Measurements from ENCODE around the gene EIF5B. TPM values are rescaled to one million over a fixed set of nuclear protein-coding genes. Genes with fewer than 3 reads are reported as not detected.

The EIF5B gene
- total RNA-seq, 1 donor from 2014 or later = 65.6 TPM

- TF ChIP-seq CTCF (IDR thresholded peaks at IDR 0.05; ENCODE audit: insufficient read depth, low read depth, low read length) (no peak), EZH2 (IDR thresholded peaks at IDR 0.05; ENCODE audit: insufficient read depth, low read length) (no peak)
- H4K20me1 ChIP-seq (ENCODE audit: insufficient read depth, low read length) = peaks cover 17% of the 10 kb centered on the region
- H3K4me1 ChIP-seq (ENCODE audit: insufficient read depth, low read length) = no peaks in the 10 kb centered on the region
- no peak overlapping the region for H3K4me3 Mint-ChIP-seq (ENCODE audit: unreplicated experiment)
- peaks cover 6% of the 10 kb centered on the region for H3K36me3 Mint-ChIP-seq (ENCODE audit: low read depth, unreplicated experiment)
- H3K27ac Mint-ChIP-seq (ENCODE audit: unreplicated experiment) = no peak overlapping the region
- FAIRE-seq = no peak
- no peak overlapping the region for H3K4me2 ChIP-seq (ENCODE audit: low read length)
- H3K36me3 ChIP-seq (ENCODE audit: insufficient read depth, low read length) = peaks cover 13% of the 10 kb centered on the region
- H3K9ac ChIP-seq (ENCODE audit: low read length) = no peak overlapping the region
- H3K4me3 ChIP-seq (ENCODE audit: insufficient read depth, low read depth, low read length) = no peak overlapping the region
- H3K9me3 ChIP-seq (ENCODE audit: insufficient read depth, low read depth, low read length) = no peaks in the 10 kb centered on the region
- DNase-seq (ENCODE audit: low read depth) = no peak
- no peaks in the 10 kb centered on the region for H3K9me3 Mint-ChIP-seq (ENCODE audit: unreplicated experiment)
- no peaks in the 10 kb centered on the region for H3K27me3 Mint-ChIP-seq (ENCODE audit: low read depth, unreplicated experiment)
- no peaks in the 10 kb centered on the region for H3K4me1 Mint-ChIP-seq (ENCODE audit: low read depth, unreplicated experiment)
- H3K27ac ChIP-seq (ENCODE audit: low read depth, low read length) = no peak overlapping the region
- peaks cover 6% of the 10 kb centered on the region for H3K79me2 ChIP-seq (ENCODE audit: insufficient read depth, low read length)
- no peak overlapping the region for H2AFZ ChIP-seq (ENCODE audit: low read depth, low read length)
- no peaks in the 10 kb centered on the region for H3K27me3 ChIP-seq (ENCODE audit: insufficient read depth, low read length)
Observed at GRCh38 chr2:99439971-99440505, 102.8 kb downstream of the EIF5B start.

GRCh38 chr2:99442837-99443236, 105.6 kb downstream of the EIF5B start:
- Mint-ChIP-seq H3K36me3 (ENCODE audit: low read depth, unreplicated experiment) (peaks cover 4% of the 10 kb centered on the region), H3K9me3 (ENCODE audit: unreplicated experiment) (no peaks in the 10 kb centered on the region), H3K27ac (ENCODE audit: unreplicated experiment) (no peak overlapping the region), H3K4me3 (ENCODE audit: unreplicated experiment) (no peak overlapping the region), H3K27me3 (ENCODE audit: low read depth, unreplicated experiment) (no peaks in the 10 kb centered on the region), H3K4me1 (ENCODE audit: low read depth, unreplicated experiment) (no peaks in the 10 kb centered on the region)
- H3K27ac ChIP-seq (ENCODE audit: low read depth, low read length) = no peak overlapping the region
- no peak overlapping the region for H3K4me3 ChIP-seq (ENCODE audit: insufficient read depth, low read depth, low read length)
- H3K36me3 ChIP-seq (ENCODE audit: insufficient read depth, low read length) = peaks cover 13% of the 10 kb centered on the region
- H3K9me3 ChIP-seq (ENCODE audit: insufficient read depth, low read depth, low read length) = no peaks in the 10 kb centered on the region
- FAIRE-seq = no peak
- no peak overlapping the region for H3K9ac ChIP-seq (ENCODE audit: low read length)
- H3K79me2 ChIP-seq (ENCODE audit: insufficient read depth, low read length) = peaks cover 24% of the 10 kb centered on the region
- H3K27me3 ChIP-seq (ENCODE audit: insufficient read depth, low read length) = no peaks in the 10 kb centered on the region
- H2AFZ ChIP-seq (ENCODE audit: low read depth, low read length) = no peak overlapping the region
- no peak overlapping the region for H3K4me2 ChIP-seq (ENCODE audit: low read length)
- H3K4me1 ChIP-seq (ENCODE audit: insufficient read depth, low read length) = no peaks in the 10 kb centered on the region
- TF ChIP-seq EZH2 (IDR thresholded peaks at IDR 0.05; ENCODE audit: insufficient read depth, low read length) (no peak), CTCF (IDR thresholded peaks at IDR 0.05; ENCODE audit: insufficient read depth, low read depth, low read length) (no peak)
- DNase-seq (ENCODE audit: low read depth) = no peak
- H4K20me1 ChIP-seq (ENCODE audit: insufficient read depth, low read length) = peaks cover 17% of the 10 kb centered on the region

GRCh38 chr2:99444222-99444621, 107.0 kb downstream of the EIF5B start:
- Histone ChIP-seq H3K79me2 (ENCODE audit: insufficient read depth, low read length) (peaks cover 24% of the 10 kb centered on the region), H3K4me1 (ENCODE audit: insufficient read depth, low read length) (no peaks in the 10 kb centered on the region), H3K36me3 (ENCODE audit: insufficient read depth, low read length) (no peaks in the 10 kb centered on the region), H3K9me3 (ENCODE audit: insufficient read depth, low read depth, low read length) (no peaks in the 10 kb centered on the region), H3K4me3 (ENCODE audit: insufficient read depth, low read depth, low read length) (no peak overlapping the region), H3K27ac (ENCODE audit: low read depth, low read length) (no peak overlapping the region), H4K20me1 (ENCODE audit: insufficient read depth, low read length) (peaks cover 17% of the 10 kb centered on the region), H3K27me3 (ENCODE audit: insufficient read depth, low read length) (no peaks in the 10 kb centered on the region), H3K9ac (ENCODE audit: low read length) (no peak overlapping the region), H3K4me2 (ENCODE audit: low read length) (no peak overlapping the region), H2AFZ (ENCODE audit: low read depth, low read length) (no peak overlapping the region)
- DNase-seq (ENCODE audit: low read depth) (no peak), FAIRE-seq (no peak)
- Mint-ChIP-seq H3K9me3 (ENCODE audit: unreplicated experiment) (no peaks in the 10 kb centered on the region), H3K27ac (ENCODE audit: unreplicated experiment) (no peak overlapping the region), H3K4me3 (ENCODE audit: unreplicated experiment) (no peak overlapping the region), H3K36me3 (ENCODE audit: low read depth, unreplicated experiment) (peaks cover 4% of the 10 kb centered on the region), H3K4me1 (ENCODE audit: low read depth, unreplicated experiment) (peaks cover 6% of the 10 kb centered on the region), H3K27me3 (ENCODE audit: low read depth, unreplicated experiment) (no peaks in the 10 kb centered on the region)
- TF ChIP-seq CTCF (IDR thresholded peaks at IDR 0.05; ENCODE audit: insufficient read depth, low read depth, low read length) = no peak
- no peak for TF ChIP-seq EZH2 (IDR thresholded peaks at IDR 0.05; ENCODE audit: insufficient read depth, low read length)

Measured in astrocyte (in vitro differentiated cells and primary cell).